GM21381 (cell line): ENCODE measurements around the gene RARG.

ENCODE experiments used
- ATAC-seq: cut with Tn5 transposase; IDR thresholded peaks from one replicate; pipeline ENCODE4 v1.9.1; 2021; ENCODE audit warnings: mild to moderate bottlenecking, moderate library complexity; ENCODE audit not compliant: unreplicated experiment

The RARG gene

GRCh38 chr12:53231921-53232645 lies at the start of gene RARG:
TSS of gene RARG (minus strand) at chr12:53232209. CDS start at chr12:53227545, 4,664 bp downstream.
- no peak for ATAC-seq

- ATAC-seq, result no peak
Observed at GRCh38 chr12:53279888-53280498, 48.0 kb upstream of the RARG start.

GRCh38 chr12:53279283-53279869 lies 47.4 kb upstream of the RARG start:
- ATAC-seq, result no peak

GRCh38 chr12:53277981-53278380 lies 46.0 kb upstream of the RARG start:
- no peak for ATAC-seq

- ATAC-seq, result no peak
Observed at GRCh38 chr12:53276511-53276910, 44.5 kb upstream of the RARG start.

- ATAC-seq, result no peak
Observed at GRCh38 chr12:53274445-53274844, 42.4 kb upstream of the RARG start.

GRCh38 chr12:53268630-53269562 lies 36.9 kb upstream of the RARG start:
- ATAC-seq, result no peak

GRCh38 chr12:53267999-53268629 lies 36.1 kb upstream of the RARG start, which contains the start of gene ESPL1:
TSS of gene ESPL1 (plus strand) at chr12:53268299. CDS start at chr12:53268767, 468 bp downstream.
- ATAC-seq, result peak; percentile 83

- no peak for ATAC-seq
Observed at GRCh38 chr12:53267306-53267998, 35.4 kb upstream of the RARG start.

- ATAC-seq, result no peak
Observed at GRCh38 chr12:53265783-53266182, 33.8 kb upstream of the RARG start.

GRCh38 chr12:53259891-53260290 lies 27.9 kb upstream of the RARG start:
- ATAC-seq, result no peak

GRCh38 chr12:53258541-53259539 lies 26.8 kb upstream of the RARG start:
- ATAC-seq, result no peak

GRCh38 chr12:53255996-53256395 lies 24.0 kb upstream of the RARG start:
- ATAC-seq, result no peak

GRCh38 chr12:53254816-53255545 lies 23.0 kb upstream of the RARG start:
- ATAC-seq, result no peak

GRCh38 chr12:53253298-53253697 lies 21.3 kb upstream of the RARG start:
- ATAC-seq, result no peak

GRCh38 chr12:53252349-53252916 lies 20.4 kb upstream of the RARG start:
- peak; percentile 4 for ATAC-seq

GRCh38 chr12:53251477-53252348 lies 19.7 kb upstream of the RARG start:
- peak; percentile 82 for ATAC-seq
